ENCODE results near the gene KPTN.
"Not testable (repeated sequence)": the region's sequence is repeated elsewhere in the genome, so short reads cannot be mapped to it uniquely, and the experiment has no call there.

Gene KPTN

DNA sequence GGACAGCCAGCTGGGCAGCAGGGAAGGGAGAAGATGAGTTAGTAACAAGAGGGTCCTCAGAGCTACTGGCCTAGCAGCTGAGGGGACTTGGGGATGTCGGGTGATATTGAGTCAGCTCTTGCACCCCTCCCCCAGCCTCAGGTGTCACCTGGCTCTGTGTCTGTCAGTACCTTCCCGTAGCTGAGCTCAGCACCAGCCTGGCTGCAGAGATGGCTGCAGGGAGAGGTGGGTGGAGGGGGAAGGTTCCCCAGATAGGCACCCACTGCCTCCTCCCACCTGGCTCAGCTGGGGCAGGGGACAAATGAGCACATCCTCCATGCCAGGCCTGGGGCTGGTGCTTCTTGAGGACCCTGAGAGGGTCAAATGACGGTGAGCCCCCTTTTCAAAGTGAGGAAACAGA, 6.8 kb upstream of the KPTN start:
- H3K27me3 ChIP-seq: no peaks in the 10 kb centered on the region
- no peak for DNase-seq
- TF ChIP-seq, protein P1, sequence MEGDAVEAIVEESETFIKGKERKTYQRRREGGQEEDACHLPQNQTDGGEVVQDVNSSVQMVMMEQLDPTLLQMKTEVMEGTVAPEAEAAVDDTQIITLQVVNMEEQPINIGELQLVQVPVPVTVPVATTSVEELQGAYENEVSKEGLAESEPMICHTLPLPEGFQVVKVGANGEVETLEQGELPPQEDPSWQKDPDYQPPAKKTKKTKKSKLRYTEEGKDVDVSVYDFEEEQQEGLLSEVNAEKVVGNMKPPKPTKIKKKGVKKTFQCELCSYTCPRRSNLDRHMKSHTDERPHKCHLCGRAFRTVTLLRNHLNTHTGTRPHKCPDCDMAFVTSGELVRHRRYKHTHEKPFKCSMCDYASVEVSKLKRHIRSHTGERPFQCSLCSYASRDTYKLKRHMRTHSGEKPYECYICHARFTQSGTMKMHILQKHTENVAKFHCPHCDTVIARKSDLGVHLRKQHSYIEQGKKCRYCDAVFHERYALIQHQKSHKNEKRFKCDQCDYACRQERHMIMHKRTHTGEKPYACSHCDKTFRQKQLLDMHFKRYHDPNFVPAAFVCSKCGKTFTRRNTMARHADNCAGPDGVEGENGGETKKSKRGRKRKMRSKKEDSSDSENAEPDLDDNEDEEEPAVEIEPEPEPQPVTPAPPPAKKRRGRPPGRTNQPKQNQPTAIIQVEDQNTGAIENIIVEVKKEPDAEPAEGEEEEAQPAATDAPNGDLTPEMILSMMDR (IDR thresholded peaks at IDR 0.05; ENCODE audit: low read depth, low read length): no peak
- H3K9me3 ChIP-seq: no peaks in the 10 kb centered on the region
- no peak overlapping the region for H3K4me3 ChIP-seq (ENCODE audit: low read depth, low read length)
- H3K36me3 ChIP-seq: peaks cover 9% of the 10 kb centered on the region
- H3K4me1 ChIP-seq: peaks cover 22% of the 10 kb centered on the region

DNA sequence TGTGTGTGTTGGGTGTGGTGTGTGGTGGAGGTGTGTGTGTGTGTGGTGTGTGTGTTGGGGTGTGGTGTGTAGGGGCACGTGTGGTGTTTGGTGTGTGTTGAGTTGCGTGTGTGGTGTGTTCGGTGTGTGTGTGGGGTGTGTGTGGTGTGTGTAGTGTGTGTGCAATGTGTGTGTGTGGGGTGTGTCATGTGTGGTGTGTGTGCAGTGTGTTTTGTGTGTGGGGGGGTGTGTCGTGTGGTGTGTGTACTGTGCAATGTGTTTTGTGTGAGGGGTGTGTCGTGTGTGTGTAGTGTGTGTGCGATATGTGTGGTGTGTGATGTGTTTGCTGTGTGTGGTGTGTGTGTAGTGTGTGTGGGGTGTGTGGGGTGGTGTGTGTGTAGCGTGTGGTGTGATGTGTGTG, 6.0 kb upstream of the KPTN start:
- Histone ChIP-seq H3K27me3 (no peaks in the 10 kb centered on the region), H3K36me3 (peaks cover 9% of the 10 kb centered on the region), H3K9me3 (no peaks in the 10 kb centered on the region), H3K4me1 (peaks cover 14% of the 10 kb centered on the region), H3K4me3 (ENCODE audit: low read depth, low read length) (no peak overlapping the region)
- TF ChIP-seq, protein P1 (IDR thresholded peaks at IDR 0.05; ENCODE audit: low read depth, low read length): no peak
- no peak for DNase-seq

DNA sequence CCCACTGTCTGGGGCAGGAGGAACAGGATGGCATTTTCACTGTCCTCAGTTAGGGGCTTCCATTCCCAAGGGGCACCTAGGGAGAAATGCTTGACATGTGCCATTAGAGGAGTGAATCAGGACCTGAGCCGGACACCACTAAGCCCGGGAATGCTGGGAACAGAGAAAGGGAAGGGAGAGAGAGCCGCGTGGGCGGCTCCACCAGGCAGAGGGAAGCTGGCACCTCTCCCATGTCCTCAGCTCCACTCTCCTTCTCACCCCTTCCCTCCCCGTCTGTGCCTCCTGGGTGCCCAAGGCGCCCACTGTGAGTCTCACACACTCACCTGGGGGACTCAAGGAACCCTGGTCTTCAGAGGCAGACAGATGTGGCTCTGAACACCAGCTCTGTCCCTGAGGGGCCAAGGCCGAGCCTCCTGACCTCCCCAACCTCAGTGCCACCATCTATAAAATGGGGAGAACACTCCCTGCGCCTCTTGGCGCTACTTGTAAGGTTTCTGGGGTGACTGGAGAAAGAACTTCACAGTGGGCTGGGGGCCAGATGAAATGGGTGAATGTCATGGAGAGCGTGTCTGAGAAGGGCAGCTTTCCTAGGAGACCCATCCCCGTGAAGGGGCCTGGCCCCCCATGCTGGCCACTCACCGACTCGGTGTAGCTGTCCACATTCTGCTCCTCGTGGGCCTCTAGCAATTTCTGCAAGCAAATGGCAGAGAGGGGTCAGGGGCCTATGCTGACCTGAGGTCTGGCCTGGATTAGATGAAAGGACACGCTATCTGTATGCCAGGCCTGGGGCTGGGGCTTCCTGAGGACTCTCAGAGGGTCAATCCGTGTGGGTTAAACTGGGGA, 5.3 kb upstream of the KPTN start:
- Histone ChIP-seq H3K36me3 (peaks cover 9% of the 10 kb centered on the region), H3K9me3 (no peaks in the 10 kb centered on the region), H3K4me3 (ENCODE audit: low read depth, low read length) (no peak overlapping the region), H3K4me1 (peaks cover 10% of the 10 kb centered on the region), H3K27me3 (no peaks in the 10 kb centered on the region)
- TF ChIP-seq, protein P1 (IDR thresholded peaks at IDR 0.05; ENCODE audit: low read depth, low read length): no peak
- DNase-seq: no peak

DNA sequence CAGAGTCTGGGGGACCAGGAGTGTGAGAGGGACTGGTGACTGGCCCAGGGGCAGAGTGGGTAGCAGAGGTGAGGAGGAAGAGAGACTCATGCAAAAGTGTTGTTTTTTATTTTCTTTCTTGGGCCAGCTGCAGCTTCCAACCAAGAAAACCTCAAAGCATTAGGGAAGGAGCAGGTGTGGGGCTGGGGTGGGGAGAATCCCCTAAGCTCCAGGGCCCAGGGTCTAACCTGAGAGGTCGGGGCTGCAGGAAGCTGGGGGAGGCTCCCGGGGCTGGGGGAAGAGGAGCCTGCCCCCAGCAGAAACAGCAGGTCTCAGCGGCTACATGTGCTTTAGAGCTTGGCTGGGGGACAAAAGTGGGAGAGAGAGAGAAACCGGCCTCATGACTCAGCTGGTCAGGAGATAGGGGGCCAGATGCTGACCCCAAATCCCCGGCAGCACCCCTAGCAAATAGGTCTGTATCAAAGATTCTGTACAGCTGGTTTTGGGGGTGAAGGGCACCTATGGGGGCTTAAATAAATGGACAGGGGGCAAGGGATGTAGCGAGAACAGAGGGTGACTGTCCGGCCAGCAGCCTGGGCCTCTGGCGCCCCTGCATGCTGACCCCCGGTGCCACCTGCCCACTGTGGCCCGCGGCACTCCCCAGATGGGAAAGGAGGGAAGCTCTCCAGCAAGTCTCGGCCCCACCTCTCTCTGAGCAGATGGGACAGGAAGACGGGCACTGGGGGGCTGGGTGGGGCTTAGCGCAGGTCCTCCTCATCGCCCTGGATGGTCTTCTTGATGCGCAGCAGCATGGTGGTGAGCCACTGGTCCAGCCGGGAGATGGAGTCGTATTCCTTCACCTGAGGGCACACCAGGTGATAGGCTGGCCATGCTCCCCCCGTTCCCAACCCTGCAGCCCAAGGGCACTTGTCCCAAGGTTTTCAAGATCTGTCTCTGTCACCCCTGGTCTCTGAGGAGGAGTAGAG, 3.8 kb upstream of the KPTN start:
- TF ChIP-seq, protein P1 (IDR thresholded peaks at IDR 0.05; ENCODE audit: low read depth, low read length): no peak
- Histone ChIP-seq H3K4me1 (no peaks in the 10 kb centered on the region), H3K9me3 (no peaks in the 10 kb centered on the region)

DNA sequence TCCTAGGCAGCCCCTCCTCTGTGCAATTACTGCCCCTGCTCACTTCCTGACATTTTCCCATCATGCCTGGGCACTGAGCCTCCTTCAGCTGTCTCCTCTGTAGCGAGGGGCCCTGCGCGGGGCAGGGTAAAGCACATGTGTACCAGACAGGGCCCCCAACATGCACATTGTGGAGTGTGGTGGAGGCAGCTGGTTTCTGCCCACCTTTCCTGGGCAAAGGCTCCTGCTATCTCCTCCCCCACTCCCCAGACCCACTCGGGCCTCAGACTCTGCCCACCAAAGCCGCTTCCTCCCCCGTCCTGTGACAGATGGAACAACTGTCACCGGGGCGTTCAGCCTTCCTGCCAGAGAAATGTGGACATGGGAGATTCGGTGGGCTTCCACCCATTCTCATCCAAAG, 2.9 kb upstream of the KPTN start:
- TF ChIP-seq, protein P1 (IDR thresholded peaks at IDR 0.05; ENCODE audit: low read depth, low read length): no peak
- no peaks in the 10 kb centered on the region for H3K4me1 ChIP-seq
- DNase-seq: no peak
- H3K9me3 ChIP-seq: no peaks in the 10 kb centered on the region
- no peaks in the 10 kb centered on the region for H3K27me3 ChIP-seq
- H3K4me3 ChIP-seq (ENCODE audit: low read depth, low read length): no peak overlapping the region
- H3K36me3 ChIP-seq: peaks cover 9% of the 10 kb centered on the region

More for the DNA sequence above, 3.8 kb upstream of the KPTN start:
- Histone ChIP-seq H3K36me3 (peaks cover 9% of the 10 kb centered on the region), H3K4me3 (ENCODE audit: low read depth, low read length) (no peak overlapping the region), H3K27me3 (no peaks in the 10 kb centered on the region)
- no peak for DNase-seq

DNA sequence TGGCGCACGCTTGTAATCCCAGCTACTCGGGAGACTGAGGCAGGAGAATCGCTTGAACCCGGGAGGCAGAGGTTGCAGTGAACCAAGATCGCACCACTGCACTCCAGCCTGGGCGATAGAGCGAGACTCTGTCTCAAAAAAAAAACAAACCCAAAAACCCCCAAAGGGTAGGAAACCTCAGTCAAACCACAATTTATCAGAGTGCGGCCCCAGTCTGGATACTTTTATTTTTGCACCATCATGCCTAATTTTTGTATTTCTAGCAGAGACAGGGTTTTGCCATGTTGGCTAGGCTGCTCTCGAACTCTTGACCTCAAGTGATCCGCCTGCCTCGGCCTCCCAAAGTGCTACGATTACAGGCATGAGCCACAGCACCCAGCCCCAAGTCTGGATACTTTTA, 2.2 kb upstream of the KPTN start:
- H3K27me3 ChIP-seq; H3K4me3 ChIP-seq (ENCODE audit: low read depth, low read length); DNase-seq; H3K36me3 ChIP-seq; H3K9me3 ChIP-seq; H3K4me1 ChIP-seq: not testable (repeated sequence)

Data from BE2C (cell line).